PC-9 (cell line): Measurements from ENCODE around the gene MR1. TPM values are rescaled to one million over a fixed set of nuclear protein-coding genes. Genes with fewer than 3 reads are reported as not detected.
"Not testable (repeated sequence)": the region's sequence is repeated elsewhere in the genome, so short reads cannot be mapped to it uniquely, and the experiment has no call there.

ENCODE experiments used
- BruUV-seq: library from RNA; stranded (reverse); fragments of 400-500 nt; replicated peaks from 2 replicates; lab custom pipeline; 2021; lab: Mats Ljungman, UMichigan
- CTCF ChIA-PET: fragments of 300-600 bp; sonication (Branson Sonifier 250); formaldehyde crosslinking; loops from one replicate; lab custom pipeline; 2022; ENCODE audit warnings: antibody characterized with exemption; lab: Charles Lee
- POLR2A ChIA-PET: fragments of 300-600 bp; sonication (Branson Sonifier 250); formaldehyde crosslinking; loops from one replicate; lab custom pipeline; 2022; ENCODE audit warnings: antibody characterized with exemption; ENCODE audit not compliant: unreplicated experiment; lab: Charles Lee
- DNase-seq, 2 experiments: peaks; one replicate each; pipeline versions ENCODE4 v3.0.0 to v3.0.0-alpha.2; 2015 to 2022; ENCODE audit warnings: mixed read lengths in 1 of 2
- H2AFZ ChIP-seq: fragments of 200-600 bp; sonication (generic); 2 replicates; pipeline ENCODE4 v1.8.1; 2017; ENCODE audit warnings: antibody characterized with exemption
- H3F3A ChIP-seq: fragments of 200-600 bp; sonication (generic); 2 replicates; pipeline ENCODE4 v1.8.1; 2017; ENCODE audit warnings: antibody characterized with exemption, mild to moderate bottlenecking, low read depth; ENCODE audit not compliant: insufficient read depth
- H3K27ac ChIP-seq: fragments of 200-600 bp; sonication (generic); 2 replicates; pipeline ENCODE4 v1.6.1; 2016; ENCODE audit warnings: mixed run types
- H3K27me3 ChIP-seq: fragments of 200-600 bp; sonication (generic); 2 replicates; pipeline ENCODE4 v1.6.1; 2016; ENCODE audit warnings: low read depth, mixed run types; ENCODE audit not compliant: insufficient read depth
- H3K36me3 ChIP-seq: fragments of 200-600 bp; sonication (generic); 2 replicates; pipeline ENCODE4 v1.6.1; 2016; ENCODE audit warnings: low read depth, mixed run types
- H3K4me1 ChIP-seq: fragments of 200-600 bp; sonication (generic); replicated peaks from 2 replicates; pipeline ENCODE4 v1.6.1; 2016; ENCODE audit warnings: mixed run types; ENCODE audit not compliant: insufficient read depth
- H3K4me2 ChIP-seq: fragments of 200-600 bp; sonication (generic); 2 replicates; pipeline ENCODE4 v1.6.1; 2017; ENCODE audit warnings: mixed run types
- H3K4me3 ChIP-seq: fragments of 200-600 bp; sonication (generic); 2 replicates; pipeline ENCODE4 v1.6.1; 2016; ENCODE audit warnings: mixed run types
- H3K79me2 ChIP-seq: fragments of 200-600 bp; sonication (generic); 2 replicates; pipeline ENCODE4 v1.6.1; 2017; ENCODE audit warnings: low read depth, mixed run types
- H3K9me2 ChIP-seq: fragments of 200-600 bp; sonication (generic); 2 replicates; pipeline ENCODE4 v1.8.1; 2017; ENCODE audit warnings: mild to moderate bottlenecking; ENCODE audit not compliant: insufficient read depth
- H3K9me3 ChIP-seq: fragments of 200-600 bp; sonication (generic); 2 replicates; pipeline ENCODE4 v1.8.1; 2016; ENCODE audit warnings: low read depth; ENCODE audit not compliant: insufficient read depth
- H4K20me1 ChIP-seq: fragments of 200-600 bp; sonication (generic); 2 replicates; pipeline ENCODE4 v1.8.1; 2017; ENCODE audit not compliant: insufficient read depth
- CTCF ChIP-seq: fragments of 200-600 bp; sonication (generic); conservative IDR thresholded peaks from 2 replicates; pipeline ENCODE4 v1.6.1; 2017; ENCODE audit warnings: mixed run types, antibody characterized with exemption, mild to moderate bottlenecking, moderate library complexity
- EZH2 ChIP-seq: fragments of 200-600 bp; sonication (generic); IDR thresholded peaks from 2 replicates; pipeline ENCODE4 v1.8.0; 2017; ENCODE audit warnings: antibody characterized with exemption, low read depth
- intact Hi-C: fragments of 100-400 bp; cut with micrococcal nuclease; formaldehyde crosslinking; loops from one replicate; pipeline ENCODE4 v1.10.0; 2022; ENCODE audit not compliant: unreplicated experiment
- total RNA-seq: library from RNA; stranded (reverse); gene quantifications from 2 replicates; pipeline ENCODE4 v1.2.3, GENCODE V29; 2021

The MR1 gene
- total RNA-seq, 1 experiment from 2014 or later, result 15.5 TPM

- Histone ChIP-seq H3K4me1 (peaks cover 18% of the 10 kb centered on the region), H3K36me3 (no peaks in the 10 kb centered on the region), H3K27me3 (no peaks in the 10 kb centered on the region), H3K9me3 (no peaks in the 10 kb centered on the region), H3F3A (peaks cover 10% of the 10 kb centered on the region; the same call in 1 of the 2 replicates), H3K27ac (no peak overlapping the region), H3K4me2 (no peak overlapping the region), H3K79me2 (no peaks in the 10 kb centered on the region), H2AFZ (no peak overlapping the region), H3K4me3 (no peak overlapping the region), H4K20me1 (no peaks in the 10 kb centered on the region), H3K9me2 (no peaks in the 10 kb centered on the region)
- ChIA-PET CTCF (interaction anchor here (0.7 kb wide), 1 partner anchor 33 kb away, joined by 3 read pairs; no protein-coding TSS in a partner anchor), POLR2A (no interaction called here)
- TF ChIP-seq EZH2 (no peak), CTCF (no peak)
- DNase-seq, result no peak
- no TSS peak for BruUV-seq
- intact Hi-C loops, result no loop called here
These were observed 6.6 kb downstream of the MR1 start for GRCh38 chr1:181040284-181040865.

GRCh38 chr1:181043025-181043888 lies 9.5 kb downstream of the MR1 start:
- no TSS peak for BruUV-seq
- Histone ChIP-seq H3K27ac (peak overlapping the region; percentile 65), H3K36me3 (no peaks in the 10 kb centered on the region), H3K4me1 (peaks cover 18% of the 10 kb centered on the region), H2AFZ (peak overlapping the region; percentile 68; the same call in 1 of the 2 replicates), H3K4me2 (peak overlapping the region; percentile 31), H4K20me1 (no peaks in the 10 kb centered on the region), H3F3A (peaks cover 10% of the 10 kb centered on the region; the same call in 1 of the 2 replicates), H3K79me2 (no peaks in the 10 kb centered on the region), H3K27me3 (no peaks in the 10 kb centered on the region), H3K9me3 (no peaks in the 10 kb centered on the region), H3K9me2 (no peaks in the 10 kb centered on the region), H3K4me3 (no peak overlapping the region)
- TF ChIP-seq EZH2, result no peak
- TF ChIP-seq CTCF, result no peak
- POLR2A ChIA-PET, result interaction anchor here (0.6 kb wide), 1 partner anchor 98 kb away, joined by 6 read pairs; no protein-coding TSS in a partner anchor
- DNase-seq, result peak in 1 of 2 experiments; percentile 73
- intact Hi-C loops, result no loop called here
- CTCF ChIA-PET, result no interaction called here

- Histone ChIP-seq H3K36me3 (no peaks in the 10 kb centered on the region), H4K20me1 (no peaks in the 10 kb centered on the region), H3K9me2 (no peaks in the 10 kb centered on the region), H3K27me3 (no peaks in the 10 kb centered on the region), H3K4me1 (peaks cover 18% of the 10 kb centered on the region), H3K4me2 (no peak overlapping the region), H3K4me3 (no peak overlapping the region), H3K27ac (no peak overlapping the region), H3K9me3 (no peaks in the 10 kb centered on the region), H3F3A (peaks cover 10% of the 10 kb centered on the region; the same call in 1 of the 2 replicates), H2AFZ (no peak overlapping the region), H3K79me2 (no peaks in the 10 kb centered on the region)
- TF ChIP-seq EZH2 (no peak), CTCF (no peak)
- BruUV-seq, result no TSS peak
- intact Hi-C loops, result no loop called here
- POLR2A ChIA-PET, result no interaction called here
- CTCF ChIA-PET, result no interaction called here
- DNase-seq, result peak in 1 of 2 experiments; percentile 17
These were observed 10.7 kb downstream of the MR1 start for GRCh38 chr1:181044449-181044966.

GRCh38 chr1:181045946-181046345 lies 12.2 kb downstream of the MR1 start:
- BruUV-seq, H3K4me2 ChIP-seq, POLR2A ChIA-PET: not testable (repeated sequence)

More at GRCh38 chr1:181045946-181046345, 12.2 kb downstream of the MR1 start:
- H2AFZ ChIP-seq, H3K79me2 ChIP-seq, H3K27ac ChIP-seq, H3K4me3 ChIP-seq, intact Hi-C loops, H3K27me3 ChIP-seq, DNase-seq, H3K9me3 ChIP-seq, H4K20me1 ChIP-seq, H3K36me3 ChIP-seq, H3K9me2 ChIP-seq, CTCF ChIA-PET: not testable (repeated sequence)
- H3F3A ChIP-seq, result peaks cover 10% of the 10 kb centered on the region; the same call in 1 of the 2 replicates
- peaks cover 18% of the 10 kb centered on the region for H3K4me1 ChIP-seq
